Measurements from ENCODE around the gene TRIM9.

Gene TRIM9

GRCh38 chr14:50935126-50936015 is 159.5 kb downstream of the TRIM9 start:
- no peak for DNase-seq (ENCODE audit: low read depth)

GRCh38 chr14:50932592-50933495 is 162.1 kb downstream of the TRIM9 start:
- no peak for DNase-seq (ENCODE audit: low read depth)

GRCh38 chr14:50932156-50932555 is 162.7 kb downstream of the TRIM9 start:
- no peak for DNase-seq (ENCODE audit: low read depth)

GRCh38 chr14:50931559-50931958 is 163.3 kb downstream of the TRIM9 start:
- no peak for DNase-seq (ENCODE audit: low read depth)

GRCh38 chr14:50929506-50929905 is 165.4 kb downstream of the TRIM9 start:
- DNase-seq (ENCODE audit: low read depth) = no peak

GRCh38 chr14:50928002-50928635 is 166.8 kb downstream of the TRIM9 start:
- no peak for DNase-seq (ENCODE audit: low read depth)

- no peak for DNase-seq (ENCODE audit: low read depth)
Measured at GRCh38 chr14:50926851-50927386, 168.0 kb downstream of the TRIM9 start.
